A549 (cell line): ENCODE results near the gene PML. TPM values are rescaled to one million over a fixed set of nuclear protein-coding genes. Genes with fewer than 3 reads are reported as not detected.

Source experiments
- ATAC-seq, 2 experiments: fragments of 200-7000 bp in 1 of 2; fragments of >200 bp in 1 of 2; cut with Nextera tagmentation in 1 of 2; cut with Tn5 transposase in 1 of 2; 3 replicates each; pipeline versions ENCODE4 v1.8.0 to v1.9.1; 2018 to 2020; ENCODE audit warnings: mild to moderate bottlenecking in 1 of 2, moderate library complexity in 1 of 2
- CTCF ChIA-PET: fragments of 300-600 bp; sonication (Branson Sonifier 250); formaldehyde crosslinking; extraction: SDS; loops from one replicate; lab custom pipeline; 2021; ENCODE audit warnings: antibody characterized with exemption, inconsistent platforms; lab: Yijun Ruan, JAX
- POLR2A ChIA-PET: fragments of 350-600 bp; formaldehyde crosslinking; extraction: SDS; loops from one replicate; lab custom pipeline; 2021; ENCODE audit warnings: antibody characterized with exemption, inconsistent platforms; lab: Yijun Ruan, JAX
- DNase-seq, 2 experiments: peaks; one replicate each; pipeline versions ENCODE4 v3.0.0 to v3.0.0-alpha.2; 2011 to 2016; ENCODE audit warnings: low read depth in 1 of 2, low spot score in 1 of 2
- FAIRE-seq: peaks from 2 replicates; lab custom pipeline; 2011; peaks lifted over from hg19 to GRCh38; lab: Jason Lieb, UNC
- H3K27ac ChIP-seq, 2 experiments: fragments of >200 bp; sonication (Bioruptor Twin); formaldehyde crosslinking; 3 replicates each; pipeline ENCODE4 v1.5.1; 2016 to 2017
- H3K4me1 ChIP-seq: fragments of >200 bp; sonication (Bioruptor Twin); formaldehyde crosslinking; 3 replicates; pipeline ENCODE4 v1.6.1; 2016
- H3K4me2 ChIP-seq: fragments of >200 bp; sonication (Bioruptor Twin); formaldehyde crosslinking; 3 replicates; pipeline ENCODE4 v1.6.1; 2016
- H3K4me3 ChIP-seq: fragments of >200 bp; sonication (Bioruptor Twin); formaldehyde crosslinking; 3 replicates; pipeline ENCODE4 v1.5.1; 2016
- H3K9me3 ChIP-seq: fragments of >200 bp; sonication (Bioruptor Twin); formaldehyde crosslinking; 3 replicates; pipeline ENCODE4 v1.6.1; 2016
- BCL3 ChIP-seq: fragments of >200 bp; sonication (Bioruptor Twin); formaldehyde crosslinking; IDR thresholded peaks from 3 replicates; pipeline ENCODE4 v1.6.1; 2016
- CBX2 ChIP-seq: fragments of 200-600 bp; sonication (generic); IDR thresholded peaks from 2 replicates; pipeline ENCODE4 v1.6.1; 2016; ENCODE audit warnings: low read depth, mild to moderate bottlenecking, borderline replicate concordance
- EHF ChIP-seq: fragments of 250-450 bp; sonication (Bioruptor Pico); IDR thresholded peaks from 2 replicates; pipeline ENCODE4 v1.5.0; 2020; ENCODE audit warnings: mild to moderate bottlenecking
- EHMT2 ChIP-seq: fragments of 200-600 bp; sonication (generic); IDR thresholded peaks from 2 replicates; pipeline ENCODE4 v1.6.1; 2016; ENCODE audit warnings: antibody characterized with exemption, low read depth, mild to moderate bottlenecking, moderate library complexity
- ESRRA ChIP-seq: fragments of 150-350 bp; IDR thresholded peaks from 2 replicates; pipeline ENCODE4 v1.6.1; 2014; ENCODE audit warnings: mild to moderate bottlenecking, low read length, borderline replicate concordance
- HEYL ChIP-seq: fragments of 250-450 bp; sonication (Bioruptor Pico); IDR thresholded peaks from 2 replicates; pipeline ENCODE4 v1.8.0; 2021; ENCODE audit warnings: mild to moderate bottlenecking, moderate library complexity
- HOXA7 ChIP-seq: fragments of 250-450 bp; sonication (Bioruptor Pico); IDR thresholded peaks from 2 replicates; pipeline ENCODE4 v1.5.0; 2020; ENCODE audit warnings: mild to moderate bottlenecking, moderate library complexity
- HOXB5 ChIP-seq: fragments of 250-450 bp; sonication (Bioruptor Pico); IDR thresholded peaks from 2 replicates; pipeline ENCODE4 v1.5.0; 2020; ENCODE audit warnings: mild to moderate bottlenecking, moderate library complexity
- JUN ChIP-seq, 2 experiments: fragments of >200 bp; sonication (Bioruptor Twin); formaldehyde crosslinking; IDR thresholded peaks; 2 replicates in 1 of 2; 3 replicates in 1 of 2; pipeline ENCODE4 v1.6.1; 2016 to 2017
- KDM5A ChIP-seq: fragments of 200-600 bp; sonication (generic); IDR thresholded peaks from 2 replicates; pipeline ENCODE4 v1.6.1; 2016; ENCODE audit warnings: antibody characterized with exemption, mild to moderate bottlenecking
- MAZ ChIP-seq: fragments of 150-350 bp; IDR thresholded peaks from 2 replicates; pipeline ENCODE4 v1.6.1; 2014; ENCODE audit warnings: antibody characterized with exemption, low read depth, low read length, borderline replicate concordance
- PHF8 ChIP-seq: fragments of 200-600 bp; sonication (generic); IDR thresholded peaks from 2 replicates; pipeline ENCODE4 v1.6.1; 2016; ENCODE audit warnings: low read depth, mild to moderate bottlenecking, antibody characterized with exemption, moderate library complexity, borderline replicate concordance
- POLR2AphosphoS2 ChIP-seq: conservative IDR thresholded peaks from 2 replicates; pipeline ENCODE4 v1.6.1; 2012; ENCODE audit warnings: low read length, improper control_type of control experiment, inconsistent platforms
- RAD21 ChIP-seq, 2 experiments: fragments of >200 bp in 1 of 2; sonication (Bioruptor Twin) in 1 of 2; formaldehyde crosslinking in 1 of 2; IDR thresholded peaks in 1 of 2; conservative IDR thresholded peaks in 1 of 2; 2 replicates in 1 of 2; 3 replicates in 1 of 2; pipeline ENCODE4 v1.6.1; 2012 to 2018; ENCODE audit warnings: inconsistent platforms in 1 of 2
- RARB ChIP-seq: fragments of 250-450 bp; sonication (Bioruptor Pico); IDR thresholded peaks from 2 replicates; pipeline ENCODE4 v1.8.0; 2021; ENCODE audit warnings: mild to moderate bottlenecking, moderate library complexity
- REST ChIP-seq: fragments of 200-600 bp; sonication (generic); IDR thresholded peaks from 2 replicates; pipeline ENCODE4 v1.6.1; 2016; ENCODE audit warnings: antibody characterized with exemption, mild to moderate bottlenecking, moderate library complexity
- RFX5 ChIP-seq: fragments of 450-650 bp; IDR thresholded peaks from 2 replicates; pipeline ENCODE4 v1.7.1; 2014; ENCODE audit warnings: antibody characterized with exemption, mild to moderate bottlenecking, moderate library complexity
- RNF2 ChIP-seq: fragments of 200-600 bp; sonication (generic); IDR thresholded peaks from 2 replicates; pipeline ENCODE4 v1.6.1; 2016; ENCODE audit warnings: low read depth, mild to moderate bottlenecking, antibody characterized with exemption, moderate library complexity, borderline replicate concordance
- SREBF2 ChIP-seq: fragments of 450-650 bp; IDR thresholded peaks from 2 replicates; pipeline ENCODE4 v1.6.1; 2014; ENCODE audit warnings: mild to moderate bottlenecking, moderate library complexity
- TFCP2L1 ChIP-seq: fragments of 250-450 bp; sonication (Bioruptor Pico); IDR thresholded peaks from 2 replicates; pipeline ENCODE4 v1.5.0; 2021; ENCODE audit warnings: mild to moderate bottlenecking
- TP53 ChIP-seq: fragments of 250-450 bp; sonication (Bioruptor Pico); IDR thresholded peaks from 2 replicates; pipeline ENCODE4 v1.5.0; 2021; ENCODE audit warnings: mild to moderate bottlenecking, moderate library complexity
- USF2 ChIP-seq: fragments of 450-650 bp; IDR thresholded peaks from 2 replicates; pipeline ENCODE4 v1.6.1; 2014; ENCODE audit warnings: antibody characterized with exemption
- ZC3H11A ChIP-seq: fragments of 450-650 bp; IDR thresholded peaks from 2 replicates; pipeline ENCODE4 v1.6.1; 2014; ENCODE audit warnings: antibody characterized with exemption, mild to moderate bottlenecking
- ZFP36 ChIP-seq: fragments of 450-650 bp; IDR thresholded peaks from 2 replicates; pipeline ENCODE4 v1.6.1; 2014; ENCODE audit warnings: borderline replicate concordance; ENCODE audit not compliant: partially characterized antibody
- ZNF302 ChIP-seq: fragments of 250-450 bp; sonication (Bioruptor Pico); IDR thresholded peaks from 2 replicates; pipeline ENCODE4 v1.9.0; 2021; ENCODE audit warnings: inconsistent platforms, mild to moderate bottlenecking, moderate library complexity
- ZSCAN20 ChIP-seq: fragments of 250-450 bp; sonication (Bioruptor Pico); IDR thresholded peaks from 2 replicates; pipeline ENCODE4 v1.8.0; 2022; ENCODE audit warnings: mild to moderate bottlenecking, moderate library complexity
- WGBS: methylation state at CpG from one replicate; pipeline ENCODE4 v1.1.6; 2017; ENCODE audit errors: missing lambda C conversion rate; 5-methylcytosine and 5-hydroxymethylcytosine counted together
- polyA plus RNA-seq, 4 experiments: library from polyadenylated mRNA; depleted of rRNA in 3 of 4; stranded (reverse); fragments of >200 nt; fragmentation: RNase III in 1 of 4; extraction: RNeasy Plus Mini Kit Qiagen cat#74134 plus additional on column Dnase treatment in 1 of 4; gene quantifications; 2 replicates in 3 of 4; 3 replicates in 1 of 4; pipeline ENCODE4 v1.2.3, GENCODE V29; 2011 to 2017

PML gene
- polyA plus RNA-seq, 2 of the 4 experiments (the other 2 are of a cell fraction), result 2.1 to 8.5 TPM

GRCh38 chr15:74008901-74009300, 14.4 kb downstream of the PML start:
- no peak overlapping the region for H3K27ac ChIP-seq
- ATAC-seq (no peak), FAIRE-seq (no peak), DNase-seq (no peak)
- WGBS, result 91% methylated on average over 3 of the region's 3 CpGs
- no peak overlapping the region for H3K4me3 ChIP-seq
- POLR2A ChIA-PET, result no interaction called here
- TF ChIP-seq BCL3, result no peak
- TF ChIP-seq EHMT2, result no peak
- TF ChIP-seq SREBF2, result no peak
- no peak for TF ChIP-seq JUN (IDR thresholded peaks at IDR 0.05)
- no peak for TF ChIP-seq ZC3H11A
- no peak for TF ChIP-seq PHF8
- no peak for TF ChIP-seq HOXA7 (CRISPR knock-in tag)
- TF ChIP-seq EHF (CRISPR knock-in tag), result no peak
- TF ChIP-seq REST, result no peak
- no peak for TF ChIP-seq CBX2
- TF ChIP-seq ZSCAN20 (CRISPR knock-in tag), result no peak
- TF ChIP-seq ZFP36, result no peak
- no peak for TF ChIP-seq RNF2
- no peak for TF ChIP-seq TP53
- no peak for TF ChIP-seq ZNF302
- TF ChIP-seq ESRRA, result no peak
- TF ChIP-seq RARB, result no peak
- CTCF ChIA-PET, result interaction anchor here (3.2 kb wide), 2 partner anchors 17 to 39 kb away, joined by 9 read pairs; partner anchors contain the start of gene STOML1
- H3K4me2 ChIP-seq, result no peak overlapping the region
- peaks cover 15% of the 10 kb centered on the region for H3K4me1 ChIP-seq
- 0 out of 3 replicates have a peak, but pooled peaks cover 3% of the 10 kb centered on the region for H3K9me3 ChIP-seq

- TF ChIP-seq KDM5A (no peak), TFCP2L1 (CRISPR knock-in tag) (no peak), ZNF302 (no peak), HOXB5 (no peak), RAD21 (conservative IDR thresholded peaks at IDR 0.05 in 1 of 2, IDR thresholded peaks at IDR 0.05 in 1 of 2) (no peak), RFX5 (no peak), HEYL (no peak), USF2 (no peak), POLR2AphosphoS2 (no peak), MAZ (no peak)
- ATAC-seq (no peak; a peak in 1 of 6 replicates), FAIRE-seq (no peak), DNase-seq (no peak)
- CTCF ChIA-PET, result interaction anchor here (0.6 to 3.2 kb wide), 5 partner anchors 17 to 297 kb away, joined by 3 to 9 read pairs (median 4); partner anchors contain the start of gene STOML1
- POLR2A ChIA-PET, result no interaction called here
- H3K27ac ChIP-seq, result peak overlapping the region; percentile 41 to 47; a peak in 5 of 6 replicates
- H3K9me3 ChIP-seq, result no peaks in the 10 kb centered on the region
- peak overlapping the region; percentile 57 for H3K4me2 ChIP-seq
- no peak overlapping the region for H3K4me3 ChIP-seq
- 57% methylated on average over 2 of the region's 2 CpGs for WGBS
- peaks cover 15% of the 10 kb centered on the region for H3K4me1 ChIP-seq
These were observed 16.5 kb downstream of the PML start for GRCh38 chr15:74010929-74011540.
